ENCODE results near the gene ADRB1.

The ADRB1 gene

GRCh38 chr10:114061148-114061547 lies 17.5 kb downstream of the ADRB1 start:
- Histone ChIP-seq H3K4me1 (ENCODE audit: insufficient read depth, low read length) (peaks cover 11% of the 10 kb centered on the region), H3K36me3 (ENCODE audit: insufficient read depth, low read length) (no peaks in the 10 kb centered on the region), H3K27me3 (ENCODE audit: insufficient read depth, low read length) (no peaks in the 10 kb centered on the region), H3K9ac (ENCODE audit: low read depth, low read length) (no peak overlapping the region), H3K4me3 (ENCODE audit: low read length) (no peak overlapping the region), H3K9me3 (ENCODE audit: insufficient read depth, low read depth, low read length) (no peaks in the 10 kb centered on the region), H3K27ac (ENCODE audit: low read depth, low read length) (no peak overlapping the region)
- WGBS = 48% methylated on average over 6 of the region's 6 CpGs

DNA sequence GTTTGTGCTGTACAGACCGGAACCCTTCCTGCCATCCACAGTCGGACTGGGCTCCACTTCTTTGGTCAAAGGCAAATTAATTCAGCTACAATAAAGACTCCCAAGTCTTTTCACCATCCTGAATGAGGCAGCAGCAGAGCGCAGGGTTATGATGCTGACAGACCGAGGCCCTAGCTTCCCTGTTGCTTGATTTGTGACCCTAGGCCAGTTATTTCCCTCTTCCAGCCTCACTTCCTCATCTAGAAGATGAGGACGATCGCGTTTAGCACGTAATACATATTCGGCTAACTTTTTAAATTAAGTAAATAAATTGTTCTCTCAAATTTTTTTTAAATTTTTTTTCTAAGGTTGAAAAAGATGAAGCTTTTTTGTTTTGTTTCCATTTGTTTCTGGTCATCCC lies 18.1 kb downstream of the ADRB1 start:
- no peaks in the 10 kb centered on the region for H3K9me3 ChIP-seq (ENCODE audit: insufficient read depth, low read depth, low read length)
- H3K36me3 ChIP-seq (ENCODE audit: insufficient read depth, low read length) = no peaks in the 10 kb centered on the region
- H3K9ac ChIP-seq (ENCODE audit: low read depth, low read length) = no peak overlapping the region
- 93% methylated on average over 6 of the region's 9 CpGs for WGBS
- no peak overlapping the region for H3K4me3 ChIP-seq (ENCODE audit: low read length)
- no peak overlapping the region for H3K27ac ChIP-seq (ENCODE audit: low read depth, low read length)
- no peaks in the 10 kb centered on the region for H3K27me3 ChIP-seq (ENCODE audit: insufficient read depth, low read length)
- H3K4me1 ChIP-seq (ENCODE audit: insufficient read depth, low read length) = peaks cover 11% of the 10 kb centered on the region

DNA sequence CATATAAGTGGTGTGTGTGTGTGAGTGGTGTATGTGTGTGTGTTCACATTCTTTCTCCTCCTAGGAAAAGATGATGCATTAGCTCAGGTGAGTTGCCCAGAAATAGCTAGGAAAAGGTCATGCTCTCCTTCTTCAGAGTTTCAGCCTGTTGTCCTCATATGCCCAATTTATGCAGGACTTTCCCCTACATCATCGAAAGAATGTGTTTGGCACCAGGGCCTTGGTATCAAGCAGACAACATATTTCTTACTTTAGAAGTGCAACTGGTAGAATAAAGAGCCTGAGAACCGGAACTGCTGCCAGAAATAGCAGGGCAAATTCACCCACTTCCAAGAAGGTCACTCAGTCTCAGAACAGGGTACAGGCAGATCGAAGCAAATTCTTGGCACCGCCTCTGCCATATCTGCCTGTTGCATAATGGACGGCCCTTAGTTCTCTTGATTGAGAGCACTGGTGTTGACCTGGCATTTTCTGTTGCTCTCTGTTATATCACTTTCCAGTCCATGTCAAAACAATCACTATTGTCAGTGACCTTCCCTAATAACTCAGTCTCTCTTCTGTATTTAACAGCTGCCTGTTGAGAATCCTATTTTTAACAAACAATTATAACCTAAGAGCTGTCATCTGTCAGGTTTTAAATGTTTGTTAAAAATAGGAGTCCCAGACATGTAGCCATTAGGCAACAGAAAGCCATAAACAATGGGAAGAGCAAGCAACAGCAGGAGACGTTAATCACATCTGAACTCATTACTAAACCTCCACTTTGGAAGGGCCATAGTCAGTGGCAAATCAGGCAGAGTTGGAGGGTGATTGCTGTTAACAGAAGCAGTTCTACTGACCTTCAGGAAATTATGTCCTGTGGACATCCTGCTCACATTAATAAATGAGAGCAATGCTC lies 20.7 kb downstream of the ADRB1 start:
- Histone ChIP-seq H3K9ac (ENCODE audit: low read depth, low read length) (no peak overlapping the region), H3K27ac (ENCODE audit: low read depth, low read length) (no peak overlapping the region), H3K27me3 (ENCODE audit: insufficient read depth, low read length) (no peaks in the 10 kb centered on the region), H3K9me3 (ENCODE audit: insufficient read depth, low read depth, low read length) (no peaks in the 10 kb centered on the region), H3K36me3 (ENCODE audit: insufficient read depth, low read length) (no peaks in the 10 kb centered on the region), H3K4me1 (ENCODE audit: insufficient read depth, low read length) (peaks cover 11% of the 10 kb centered on the region), H3K4me3 (ENCODE audit: low read length) (no peak overlapping the region)
- 92% methylated on average over 6 of the region's 6 CpGs for WGBS

DNA sequence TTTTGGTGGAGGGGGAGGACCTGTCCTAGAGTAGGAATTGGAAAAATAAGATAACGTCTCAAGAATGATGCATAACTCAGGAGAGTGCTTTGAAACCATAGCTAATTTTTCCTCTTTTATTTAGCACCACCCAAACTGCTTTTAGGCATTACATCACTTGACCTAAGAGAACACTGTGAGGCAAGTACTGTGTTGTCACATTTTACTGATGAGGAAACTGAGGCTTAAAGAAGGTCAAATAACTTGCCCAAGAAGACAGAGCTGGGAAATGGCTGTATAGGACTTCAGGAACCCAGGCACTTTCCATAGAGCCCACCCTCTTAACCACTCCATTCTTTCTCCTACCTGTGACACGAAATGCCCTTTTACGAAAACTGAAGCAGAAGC lies 21.4 kb downstream of the ADRB1 start:
- WGBS = 96% methylated on average over 3 of the region's 3 CpGs
- Histone ChIP-seq H3K4me3 (ENCODE audit: low read length) (no peak overlapping the region), H3K9ac (ENCODE audit: low read depth, low read length) (no peak overlapping the region), H3K27me3 (ENCODE audit: insufficient read depth, low read length) (no peaks in the 10 kb centered on the region), H3K9me3 (ENCODE audit: insufficient read depth, low read depth, low read length) (no peaks in the 10 kb centered on the region), H3K36me3 (ENCODE audit: insufficient read depth, low read length) (no peaks in the 10 kb centered on the region), H3K4me1 (ENCODE audit: insufficient read depth, low read length) (peaks cover 11% of the 10 kb centered on the region), H3K27ac (ENCODE audit: low read depth, low read length) (no peak overlapping the region)

- Histone ChIP-seq H3K9ac (ENCODE audit: low read depth, low read length) (no peak overlapping the region), H3K36me3 (ENCODE audit: insufficient read depth, low read length) (no peaks in the 10 kb centered on the region), H3K4me1 (ENCODE audit: insufficient read depth, low read length) (no peaks in the 10 kb centered on the region), H3K27ac (ENCODE audit: low read depth, low read length) (no peak overlapping the region), H3K27me3 (ENCODE audit: insufficient read depth, low read length) (no peaks in the 10 kb centered on the region), H3K4me3 (ENCODE audit: low read length) (no peak overlapping the region), H3K9me3 (ENCODE audit: insufficient read depth, low read depth, low read length) (no peaks in the 10 kb centered on the region)
- WGBS = 84% methylated on average over 6 of the region's 6 CpGs
Measured at GRCh38 chr10:114068054-114068707, 24.5 kb downstream of the ADRB1 start.

DNA sequence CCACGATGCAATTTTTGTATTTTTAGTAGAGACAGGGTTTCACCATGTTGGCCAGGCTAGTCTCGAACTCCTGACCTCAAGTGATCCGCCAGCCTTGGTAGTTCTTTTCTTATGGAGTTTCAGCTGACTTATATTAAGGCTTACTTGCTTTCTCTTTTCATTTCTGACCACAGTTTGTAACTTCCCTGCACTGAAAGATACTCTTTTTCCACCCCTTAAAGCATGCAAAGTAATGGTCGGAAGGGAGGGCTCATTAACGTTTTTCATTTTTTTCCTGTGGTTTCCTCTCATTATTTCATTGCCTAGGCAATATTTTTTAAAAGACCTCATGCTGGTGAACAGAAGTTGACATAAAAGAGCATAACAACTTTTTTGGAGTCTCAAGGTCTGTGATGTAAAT lies 27.0 kb downstream of the ADRB1 start:
- Histone ChIP-seq H3K27me3 (ENCODE audit: insufficient read depth, low read length) (no peaks in the 10 kb centered on the region; the same call in 1 of the 2 replicates), H3K9ac (ENCODE audit: low read depth, low read length) (no peak overlapping the region), H3K4me1 (ENCODE audit: insufficient read depth, low read length) (no peaks in the 10 kb centered on the region), H3K36me3 (ENCODE audit: insufficient read depth, low read length) (no peaks in the 10 kb centered on the region), H3K27ac (ENCODE audit: low read depth, low read length) (no peak overlapping the region), H3K9me3 (ENCODE audit: insufficient read depth, low read depth, low read length) (no peaks in the 10 kb centered on the region), H3K4me3 (ENCODE audit: low read length) (no peak overlapping the region)
- 88% methylated on average over 5 of the region's 5 CpGs for WGBS

GRCh38 chr10:114071178-114071577 lies 27.5 kb downstream of the ADRB1 start:
- no peak overlapping the region for H3K9ac ChIP-seq (ENCODE audit: low read depth, low read length)
- no peaks in the 10 kb centered on the region for H3K4me1 ChIP-seq (ENCODE audit: insufficient read depth, low read length)
- no peaks in the 10 kb centered on the region; the same call in 1 of the 2 replicates for H3K27me3 ChIP-seq (ENCODE audit: insufficient read depth, low read length)
- WGBS = 93% methylated on average over 4 of the region's 4 CpGs
- no peak overlapping the region for H3K27ac ChIP-seq (ENCODE audit: low read depth, low read length)
- no peaks in the 10 kb centered on the region for H3K9me3 ChIP-seq (ENCODE audit: insufficient read depth, low read depth, low read length)
- H3K36me3 ChIP-seq (ENCODE audit: insufficient read depth, low read length) = no peaks in the 10 kb centered on the region
- H3K4me3 ChIP-seq (ENCODE audit: low read length) = no peak overlapping the region

DNA sequence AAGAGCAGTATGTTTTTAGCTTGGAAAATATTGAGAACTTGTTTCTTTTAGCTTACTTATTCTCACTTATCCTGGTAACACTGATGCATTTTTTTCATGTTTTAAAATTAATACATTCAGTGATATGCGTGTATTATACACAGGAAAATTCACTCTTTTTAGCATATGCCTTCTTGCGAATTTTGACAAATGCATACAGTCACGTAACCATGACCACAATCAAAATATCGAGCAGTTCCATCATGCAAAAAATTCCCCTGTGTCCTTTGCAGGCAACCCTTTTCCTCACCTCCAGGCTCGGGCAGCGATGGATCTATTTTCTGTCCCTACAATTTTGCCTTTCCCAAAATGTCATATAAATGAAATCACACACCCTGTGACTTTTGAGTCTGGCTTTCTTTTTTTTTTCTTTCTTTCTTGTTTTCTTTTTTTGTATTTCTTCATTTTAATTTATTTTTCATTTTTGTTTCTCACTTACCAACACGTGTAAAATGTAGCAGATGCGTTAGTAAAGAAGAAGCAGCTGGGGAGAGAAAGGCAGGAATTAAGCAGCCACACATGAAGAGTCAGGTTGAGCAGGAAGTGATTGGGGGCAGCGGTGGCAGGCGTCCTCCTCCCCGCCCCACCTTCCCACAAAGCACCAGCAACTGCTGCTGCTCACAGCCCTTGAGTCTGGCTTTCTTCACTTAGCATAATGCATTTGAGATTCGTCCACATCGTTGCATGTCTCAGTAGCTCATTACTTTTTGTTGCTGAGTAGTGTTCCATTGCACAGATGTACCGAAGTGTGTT lies 29.9 kb downstream of the ADRB1 start:
- H3K4me3 ChIP-seq (ENCODE audit: low read length) = no peak overlapping the region
- no peaks in the 10 kb centered on the region; the same call in 1 of the 2 replicates for H3K27me3 ChIP-seq (ENCODE audit: insufficient read depth, low read length)
- H3K9me3 ChIP-seq (ENCODE audit: insufficient read depth, low read depth, low read length) = no peaks in the 10 kb centered on the region
- H3K4me1 ChIP-seq (ENCODE audit: insufficient read depth, low read length) = no peaks in the 10 kb centered on the region
- no peak overlapping the region for H3K27ac ChIP-seq (ENCODE audit: low read depth, low read length)
- H3K36me3 ChIP-seq (ENCODE audit: insufficient read depth, low read length) = no peaks in the 10 kb centered on the region
- WGBS = 88% methylated on average over 13 of the region's 14 CpGs
- H3K9ac ChIP-seq (ENCODE audit: low read depth, low read length) = no peak overlapping the region

DNA sequence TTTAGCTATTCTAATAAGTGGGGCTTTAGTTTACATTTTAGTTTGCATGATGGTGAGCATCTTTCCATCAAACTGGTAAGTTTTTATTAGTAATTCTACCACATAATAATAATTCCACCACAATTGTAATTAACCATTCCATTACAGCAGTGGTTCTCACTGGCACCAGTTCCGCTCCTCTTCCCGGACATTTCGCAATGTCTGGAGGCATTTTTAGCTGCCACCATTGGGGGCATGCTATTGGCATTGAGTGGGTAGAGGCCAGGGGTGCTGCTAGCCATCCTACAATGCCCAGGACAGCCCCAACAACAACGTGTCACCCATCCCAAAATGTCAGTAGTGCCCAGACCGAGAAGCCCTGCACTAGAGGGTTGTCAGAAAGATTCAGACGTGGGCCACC lies 31.4 kb downstream of the ADRB1 start:
- H3K4me3 ChIP-seq (ENCODE audit: low read length) = no peak overlapping the region
- H3K27me3 ChIP-seq (ENCODE audit: insufficient read depth, low read length) = no peaks in the 10 kb centered on the region; the same call in 1 of the 2 replicates
- no peak overlapping the region for H3K27ac ChIP-seq (ENCODE audit: low read depth, low read length)
- H3K4me1 ChIP-seq (ENCODE audit: insufficient read depth, low read length) = no peaks in the 10 kb centered on the region
- no peaks in the 10 kb centered on the region for H3K36me3 ChIP-seq (ENCODE audit: insufficient read depth, low read length)
- H3K9ac ChIP-seq (ENCODE audit: low read depth, low read length) = no peak overlapping the region
- WGBS = 97% methylated on average over 6 of the region's 6 CpGs
- H3K9me3 ChIP-seq (ENCODE audit: insufficient read depth, low read depth, low read length) = no peaks in the 10 kb centered on the region

DNA sequence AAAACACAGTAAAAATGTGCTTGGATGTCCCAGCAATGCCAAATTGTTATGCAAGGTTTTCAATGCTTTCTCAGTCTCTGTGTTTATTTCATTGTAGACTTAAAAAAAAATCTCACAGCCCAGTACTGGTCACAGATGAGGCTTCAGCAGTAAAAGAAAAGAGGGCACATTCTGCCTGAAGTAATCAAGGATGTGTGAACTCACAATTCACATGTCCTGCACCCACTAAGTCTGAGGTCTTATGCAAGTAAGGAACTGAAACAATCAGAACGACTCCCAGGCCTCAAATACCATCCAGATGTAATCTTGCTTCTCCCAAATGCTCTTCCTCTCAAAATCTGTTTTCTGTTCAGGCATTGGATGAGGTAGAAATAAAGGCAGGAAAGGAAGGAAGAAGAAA lies 33.7 kb downstream of the ADRB1 start:
- H3K27ac ChIP-seq (ENCODE audit: low read depth, low read length) = no peak overlapping the region
- WGBS = 86% methylated on average over 1 of the region's 1 CpG
- no peaks in the 10 kb centered on the region for H3K36me3 ChIP-seq (ENCODE audit: insufficient read depth, low read length)
- no peak overlapping the region for H3K9ac ChIP-seq (ENCODE audit: low read depth, low read length)
- no peaks in the 10 kb centered on the region; the same call in 1 of the 2 replicates for H3K27me3 ChIP-seq (ENCODE audit: insufficient read depth, low read length)
- H3K9me3 ChIP-seq (ENCODE audit: insufficient read depth, low read depth, low read length) = no peaks in the 10 kb centered on the region
- H3K4me3 ChIP-seq (ENCODE audit: low read length) = no peak overlapping the region
- no peaks in the 10 kb centered on the region for H3K4me1 ChIP-seq (ENCODE audit: insufficient read depth, low read length)

- WGBS = 85% methylated on average over 9 of the region's 9 CpGs
- H3K4me1 ChIP-seq (ENCODE audit: insufficient read depth, low read length) = no peaks in the 10 kb centered on the region
- H3K9ac ChIP-seq (ENCODE audit: low read depth, low read length) = no peak overlapping the region
- no peak overlapping the region for H3K4me3 ChIP-seq (ENCODE audit: low read length)
- no peaks in the 10 kb centered on the region for H3K9me3 ChIP-seq (ENCODE audit: insufficient read depth, low read depth, low read length)
- H3K27ac ChIP-seq (ENCODE audit: low read depth, low read length) = no peak overlapping the region
- no peaks in the 10 kb centered on the region; the same call in 1 of the 2 replicates for H3K27me3 ChIP-seq (ENCODE audit: insufficient read depth, low read length)
- H3K36me3 ChIP-seq (ENCODE audit: insufficient read depth, low read length) = no peaks in the 10 kb centered on the region
Measured at GRCh38 chr10:114077815-114078219, 34.2 kb downstream of the ADRB1 start.

All from HUES64 (cell line).